ENCODE results near the gene RGS16.

The RGS16 gene

GRCh38 chr1:182652933-182653332 lies 48.7 kb upstream of the RGS16 start (continued):
- no peak for TF ChIP-seq PRDM1 (tag by site-specific recombination; IDR thresholded peaks at IDR 0.05)

- ChIA-PET CTCF (interaction anchor here (0.6 kb wide), 1 partner anchor 129 kb away, joined by 3 read pairs; no protein-coding TSS in a partner anchor), POLR2A (no interaction called here)
- Histone ChIP-seq H3K9me3 (ENCODE audit: control insufficient read depth, insufficient read depth, low read depth, low read length) (no peaks in the 10 kb centered on the region), H3K27ac (ENCODE audit: extremely low read depth, low read depth, low read length) (no peak overlapping the region), H3K4me3 (ENCODE audit: low read depth, low read length) (no peak overlapping the region), H3K4me1 (ENCODE audit: control insufficient read depth, insufficient read depth, low read length) (no peaks in the 10 kb centered on the region), H3K36me3 (ENCODE audit: control insufficient read depth in 2 of 2, insufficient read depth in 1 of 2, low read length in 2 of 2) (no peaks in the 10 kb centered on the region)
- TF ChIP-seq GLIS2 (tag by site-specific recombination; IDR thresholded peaks at IDR 0.05) (no peak), SCRT1 (tag by site-specific recombination; IDR thresholded peaks at IDR 0.05; ENCODE audit: borderline replicate concordance) (no peak), SP2 (tag by site-specific recombination; IDR thresholded peaks at IDR 0.05) (no peak), ZBTB10 (tag by site-specific recombination; IDR thresholded peaks at IDR 0.05) (no peak), ZBTB26 (tag by site-specific recombination; optimal IDR thresholded peaks at IDR 0.05) (no peak), SP7 (tag by site-specific recombination; IDR thresholded peaks at IDR 0.05) (no peak), ZNF37A (tag by site-specific recombination; IDR thresholded peaks at IDR 0.05) (no peak), KLF1 (tag by site-specific recombination; IDR thresholded peaks at IDR 0.05) (no peak), ZEB2 (tag by site-specific recombination; IDR thresholded peaks at IDR 0.05) (no peak)
These were observed 47.1 kb upstream of the RGS16 start for GRCh38 chr1:182651339-182651724.

GRCh38 chr1:182650678-182651338 lies 46.6 kb upstream of the RGS16 start:
- no peaks in the 10 kb centered on the region for H3K4me1 ChIP-seq (ENCODE audit: control insufficient read depth, insufficient read depth, low read length)
- H3K9me3 ChIP-seq (ENCODE audit: control insufficient read depth, insufficient read depth, low read depth, low read length): no peaks in the 10 kb centered on the region
- no peak overlapping the region for H3K4me3 ChIP-seq (ENCODE audit: low read depth, low read length)
- no peak overlapping the region for H3K27ac ChIP-seq (ENCODE audit: extremely low read depth, low read depth, low read length)
- H3K36me3 ChIP-seq (ENCODE audit: control insufficient read depth in 2 of 2, insufficient read depth in 1 of 2, low read length in 2 of 2): no peaks in the 10 kb centered on the region
- TF ChIP-seq ZNF580 (tag by site-specific recombination; IDR thresholded peaks at IDR 0.05) (no peak), KLF9 (tag by site-specific recombination; IDR thresholded peaks at IDR 0.05; ENCODE audit: low read depth) (no peak), PBX3 (CRISPR knock-in tag; IDR thresholded peaks at IDR 0.05) (no peak), ZNF514 (tag by site-specific recombination; IDR thresholded peaks at IDR 0.05) (no peak), ZBTB11 (tag by site-specific recombination; conservative IDR thresholded peaks at IDR 0.05; ENCODE audit: low read depth) (no peak), ZNF174 (tag by site-specific recombination; IDR thresholded peaks at IDR 0.05) (no peak), ZFHX2 (tag by site-specific recombination; conservative IDR thresholded peaks at IDR 0.05) (no peak), ZNF280C (tag by site-specific recombination; IDR thresholded peaks at IDR 0.05) (no peak), ZBTB20 (tag by site-specific recombination; IDR thresholded peaks at IDR 0.05) (no peak), ZNF423 (tag by site-specific recombination; IDR thresholded peaks at IDR 0.05) (no peak)
- CTCF ChIA-PET: interaction anchor here (0.6 kb wide), 1 partner anchor 130 kb away, joined by 3 read pairs; no protein-coding TSS in a partner anchor
- POLR2A ChIA-PET: no interaction called here

Data from HEK293 (cell line).